ENCODE results near the gene MRPL3.

DNA sequence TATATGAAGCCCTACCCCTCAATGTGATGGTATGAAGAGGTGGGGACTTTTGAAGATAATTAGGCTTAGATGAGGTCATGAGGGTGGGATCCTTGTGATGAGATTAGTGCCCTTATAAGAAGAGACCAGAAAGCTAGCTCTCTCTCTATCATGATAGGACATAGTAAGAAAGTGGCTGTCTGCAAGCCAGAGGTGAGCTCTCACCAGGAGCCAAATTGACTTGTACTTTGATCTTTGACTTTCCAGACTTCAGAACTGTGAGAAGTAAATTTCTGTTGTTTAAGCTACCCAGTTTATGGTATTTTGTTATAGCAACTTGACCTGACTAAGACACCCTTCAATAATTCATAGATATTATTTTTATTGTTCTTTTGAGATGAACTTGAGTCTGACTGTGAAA, 29.9 kb upstream of the MRPL3 start:
- no peak for TF ChIP-seq YY1 (IDR thresholded peaks at IDR 0.05; ENCODE audit: insufficient read depth, insufficient read length)
- no peak for TF ChIP-seq SUZ12 (IDR thresholded peaks at IDR 0.05; ENCODE audit: extremely low read depth, insufficient read depth, insufficient read length)

Measured in NT2/D1 (cell line).